Measurements from ENCODE around the gene RASAL1. TPM values are rescaled to one million over a fixed set of nuclear protein-coding genes. Genes with fewer than 3 reads are reported as not detected.
A peak's percentile ranks its signal among the peaks of the same experiment; 100 is the strongest.

The RASAL1 gene
- total and polyA plus RNA-seq, 2 donors (not counting 1 experiment from before 2014, with no cell fraction given), result 0.10 to 11.0 TPM

DNA sequence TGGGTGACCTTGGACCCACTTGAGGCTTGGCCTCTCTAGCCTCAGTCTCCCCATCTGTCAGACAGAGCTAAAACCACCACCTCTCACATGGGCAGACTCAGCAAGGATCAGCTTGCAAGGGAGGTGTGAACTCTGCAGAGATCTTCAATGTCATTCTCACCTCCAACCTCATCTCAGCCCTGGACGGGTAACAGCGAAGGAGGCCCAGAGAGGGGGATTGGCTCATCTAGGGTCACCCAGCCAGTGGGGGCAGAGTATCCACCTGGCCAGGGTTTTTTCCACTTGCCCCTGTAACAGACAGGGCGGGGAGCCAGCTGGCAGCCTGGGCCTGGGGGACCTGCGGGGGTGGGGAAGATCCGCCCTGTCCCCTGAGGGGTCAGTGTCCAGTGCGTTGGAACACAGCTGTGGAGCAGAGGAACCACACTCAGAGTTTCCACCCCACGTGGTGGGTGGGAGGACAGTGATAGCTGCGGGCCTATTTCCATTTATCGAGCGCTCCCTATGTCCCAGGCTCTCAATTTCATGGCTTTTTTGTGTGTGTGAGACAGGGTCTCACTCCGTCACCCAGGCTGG, 51.6 kb downstream of the RASAL1 start:
- Histone ChIP-seq H3K36me3 (replicated peaks in 1 of 2; ENCODE audit: control extremely low read depth in 1 of 2, control insufficient read depth in 1 of 2, extremely low read depth in 1 of 2, insufficient read depth in 2 of 2, low read length in 1 of 2) (peaks cover 1 to 16% of the 10 kb centered on the region in 2 experiments), H4K20me1 (ENCODE audit: control insufficient read depth, insufficient read depth, low read length, poor library complexity, severe bottlenecking) (no peaks in the 10 kb centered on the region), H2AFZ (ENCODE audit: insufficient read depth, low read depth, low read length, poor library complexity, severe bottlenecking) (no peak overlapping the region), H3K27me3 (replicated peaks in 1 of 4; ENCODE audit: control extremely low read depth in 1 of 4, control insufficient read depth in 3 of 4, insufficient read depth in 4 of 4, low read length in 3 of 4) (no peaks in the 10 kb centered on the region), H3K79me2 (ENCODE audit: control insufficient read depth, insufficient read depth, low read length) (peaks cover 78% of the 10 kb centered on the region), H3K27ac (ENCODE audit: low read length in 2 of 2) (peak overlapping the region; percentile 21 to 60), H3K4me1 (ENCODE audit: control insufficient read depth in 2 of 2, insufficient read depth in 2 of 2, low read length in 2 of 2) (peaks cover 97 to 98% of the 10 kb centered on the region in 2 donors), H3K9ac (ENCODE audit: low read length) (no peak overlapping the region), H3K9me3 (ENCODE audit: control extremely low read depth in 1 of 3, control insufficient read depth in 2 of 3, insufficient read depth in 1 of 3, low read length in 2 of 3) (no peaks in the 10 kb centered on the region), H3K4me3 (ENCODE audit: control extremely low read depth in 1 of 5, extremely low read depth in 1 of 5, insufficient read depth in 1 of 5, low read depth in 2 of 5, low read length in 4 of 5) (no peak overlapping the region), H3K4me2 (replicated peaks; ENCODE audit: low read depth, low read length, poor library complexity, severe bottlenecking) (peak overlapping the region; percentile 38)
- Mint-ChIP-seq H3K27ac (peak overlapping the region; percentile 28), H3K4me3 (no peak overlapping the region), H3K9me3 (ENCODE audit: insufficient read depth) (no peaks in the 10 kb centered on the region), H3K27me3 (no peaks in the 10 kb centered on the region), H3K4me1 (peaks cover 84% of the 10 kb centered on the region)
- CTCF ChIA-PET, result interaction anchor here (0.7 to 2.7 kb wide), 6 partner anchors 9 to 90 kb away, joined by 3 to 13 read pairs (median 6); no protein-coding TSS in a partner anchor
- peak; percentile 29 for ATAC-seq (ENCODE audit: low read depth)
- WGBS (ENCODE audit: insufficient coverage), result 16% methylated on average over 11 of the region's 11 CpGs
- POLR2A ChIA-PET, result no interaction called here
- no peak for TF ChIP-seq EZH2 (IDR thresholded peaks at IDR 0.05; ENCODE audit: borderline replicate concordance, insufficient read depth, low read depth, low read length, poor library complexity, severe bottlenecking)
- TF ChIP-seq, protein P1, sequence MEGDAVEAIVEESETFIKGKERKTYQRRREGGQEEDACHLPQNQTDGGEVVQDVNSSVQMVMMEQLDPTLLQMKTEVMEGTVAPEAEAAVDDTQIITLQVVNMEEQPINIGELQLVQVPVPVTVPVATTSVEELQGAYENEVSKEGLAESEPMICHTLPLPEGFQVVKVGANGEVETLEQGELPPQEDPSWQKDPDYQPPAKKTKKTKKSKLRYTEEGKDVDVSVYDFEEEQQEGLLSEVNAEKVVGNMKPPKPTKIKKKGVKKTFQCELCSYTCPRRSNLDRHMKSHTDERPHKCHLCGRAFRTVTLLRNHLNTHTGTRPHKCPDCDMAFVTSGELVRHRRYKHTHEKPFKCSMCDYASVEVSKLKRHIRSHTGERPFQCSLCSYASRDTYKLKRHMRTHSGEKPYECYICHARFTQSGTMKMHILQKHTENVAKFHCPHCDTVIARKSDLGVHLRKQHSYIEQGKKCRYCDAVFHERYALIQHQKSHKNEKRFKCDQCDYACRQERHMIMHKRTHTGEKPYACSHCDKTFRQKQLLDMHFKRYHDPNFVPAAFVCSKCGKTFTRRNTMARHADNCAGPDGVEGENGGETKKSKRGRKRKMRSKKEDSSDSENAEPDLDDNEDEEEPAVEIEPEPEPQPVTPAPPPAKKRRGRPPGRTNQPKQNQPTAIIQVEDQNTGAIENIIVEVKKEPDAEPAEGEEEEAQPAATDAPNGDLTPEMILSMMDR (IDR thresholded peaks at IDR 0.05), result no peak
- intact Hi-C loops (cut with micrococcal nuclease), result no loop called here
- no peak for DNase-seq

DNA sequence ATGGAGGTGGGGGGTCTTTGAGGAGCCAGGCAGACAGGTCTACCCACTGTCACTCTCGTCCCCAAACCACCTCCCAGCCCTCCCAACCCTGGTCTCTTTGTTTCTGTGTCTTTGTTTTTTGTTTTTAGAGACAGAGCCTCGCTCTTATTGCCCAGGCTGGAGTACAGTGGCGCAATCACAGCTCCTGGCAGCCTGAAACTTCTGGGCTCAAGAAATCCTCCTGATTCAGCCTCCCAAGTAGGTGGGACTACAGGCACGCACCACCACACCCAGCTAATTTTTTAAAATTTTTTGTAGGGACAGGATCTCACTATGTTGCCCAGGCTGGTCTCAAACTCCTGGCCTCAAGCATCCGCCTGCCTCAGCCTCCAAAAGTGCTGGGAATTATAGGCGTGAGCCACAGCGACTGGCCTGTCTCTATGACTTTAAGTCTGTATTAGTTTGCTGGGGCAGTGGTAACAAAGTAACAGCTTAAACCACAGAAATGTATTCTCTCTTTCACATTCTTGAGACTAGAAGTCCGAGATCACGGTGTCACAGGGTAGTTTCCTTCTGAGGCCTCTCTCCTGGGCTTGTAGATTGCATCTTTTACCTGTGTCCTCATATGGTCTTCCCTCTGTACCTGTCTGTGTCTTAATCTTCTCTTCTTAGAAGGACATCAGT, 52.9 kb downstream of the RASAL1 start:
- intact Hi-C loops (cut with micrococcal nuclease), result no loop called here
- Histone ChIP-seq H3K4me2 (replicated peaks; ENCODE audit: low read depth, low read length, poor library complexity, severe bottlenecking) (no peak overlapping the region), H3K27ac (ENCODE audit: low read length in 2 of 2) (peak overlapping the region in 1 of 2 donors; percentile 60), H4K20me1 (ENCODE audit: control insufficient read depth, insufficient read depth, low read length, poor library complexity, severe bottlenecking) (no peaks in the 10 kb centered on the region), H3K79me2 (ENCODE audit: control insufficient read depth, insufficient read depth, low read length) (peaks cover 87% of the 10 kb centered on the region), H3K4me3 (ENCODE audit: control extremely low read depth in 1 of 5, extremely low read depth in 1 of 5, insufficient read depth in 1 of 5, low read depth in 2 of 5, low read length in 4 of 5) (no peak overlapping the region), H3K27me3 (replicated peaks in 1 of 4; ENCODE audit: control extremely low read depth in 1 of 4, control insufficient read depth in 3 of 4, insufficient read depth in 4 of 4, low read length in 3 of 4) (no peaks in the 10 kb centered on the region), H3K9ac (ENCODE audit: low read length) (no peak overlapping the region), H3K36me3 (replicated peaks in 1 of 2; ENCODE audit: control extremely low read depth in 1 of 2, control insufficient read depth in 1 of 2, extremely low read depth in 1 of 2, insufficient read depth in 2 of 2, low read length in 1 of 2) (peaks cover 1 to 20% of the 10 kb centered on the region in 2 experiments), H3K9me3 (ENCODE audit: control extremely low read depth in 1 of 3, control insufficient read depth in 2 of 3, insufficient read depth in 1 of 3, low read length in 2 of 3) (no peaks in the 10 kb centered on the region), H2AFZ (ENCODE audit: insufficient read depth, low read depth, low read length, poor library complexity, severe bottlenecking) (no peak overlapping the region), H3K4me1 (ENCODE audit: control insufficient read depth in 2 of 2, insufficient read depth in 2 of 2, low read length in 2 of 2) (peaks cover 94 to 95% of the 10 kb centered on the region in 2 donors)
- ChIA-PET POLR2A (no interaction called here), CTCF (interaction anchor here (0.6 to 5.3 kb wide), 5 partner anchors 8 to 124 kb away, joined by 3 to 33 read pairs (median 6); no protein-coding TSS in a partner anchor)
- TF ChIP-seq, protein P1 (IDR thresholded peaks at IDR 0.05), result no peak
- TF ChIP-seq EZH2 (IDR thresholded peaks at IDR 0.05; ENCODE audit: borderline replicate concordance, insufficient read depth, low read depth, low read length, poor library complexity, severe bottlenecking), result no peak
- Mint-ChIP-seq H3K27me3 (no peaks in the 10 kb centered on the region), H3K9me3 (ENCODE audit: insufficient read depth) (no peaks in the 10 kb centered on the region), H3K27ac (peak overlapping the region; percentile 41), H3K4me3 (no peak overlapping the region), H3K4me1 (peaks cover 80% of the 10 kb centered on the region)
- WGBS (ENCODE audit: insufficient coverage), result 100% methylated on average over 2 of the region's 9 CpGs
- no peak for DNase-seq
- no peak for ATAC-seq (ENCODE audit: low read depth)
